NK-92 treated with Interleukin-12 subunit alpha and Interleukin-12 subunit beta, amount 100 ng/mL, for 24 hours (cell line): ENCODE data around the gene JOSD2.
A peak's percentile ranks its signal among the peaks of the same experiment; 100 is the strongest.

Experiments used
- DNase-seq: peaks from one replicate; lab custom pipeline; 2025; lab: John Stamatoyannopoulos, UW

Gene JOSD2

GRCh38 chr19:50511069-50511822 lies at the start of gene JOSD2:
Gene JOSD2, minus strand, starts transcription at chr19:50511191. Its CDS starts 760 bp downstream, at chr19:50510431.
- DNase-seq = peak; percentile 98

GRCh38 chr19:50559636-50560035 lies 48.6 kb upstream of the JOSD2 start:
- DNase-seq = no peak

GRCh38 chr19:50558449-50558848 lies 47.5 kb upstream of the JOSD2 start:
- no peak for DNase-seq

- DNase-seq = no peak
Observed at GRCh38 chr19:50558039-50558438, 47.0 kb upstream of the JOSD2 start.

- DNase-seq = no peak
Observed at GRCh38 chr19:50557009-50557613, 46.1 kb upstream of the JOSD2 start.

- peak; percentile 33 for DNase-seq
Observed at GRCh38 chr19:50556282-50557008, 45.5 kb upstream of the JOSD2 start.

GRCh38 chr19:50555450-50556281 lies 44.7 kb upstream of the JOSD2 start:
- no peak for DNase-seq

- DNase-seq = no peak
Observed at GRCh38 chr19:50555033-50555432, 44.0 kb upstream of the JOSD2 start.

- no peak for DNase-seq
Observed at GRCh38 chr19:50554212-50554611, 43.2 kb upstream of the JOSD2 start.

- no peak for DNase-seq
Observed at GRCh38 chr19:50553134-50553703, 42.2 kb upstream of the JOSD2 start.

GRCh38 chr19:50552540-50552939 lies 41.5 kb upstream of the JOSD2 start:
- no peak for DNase-seq

- no peak for DNase-seq
Observed at GRCh38 chr19:50551715-50552187, 40.8 kb upstream of the JOSD2 start.

GRCh38 chr19:50551034-50551714 lies 40.2 kb upstream of the JOSD2 start:
- DNase-seq = no peak

GRCh38 chr19:50550594-50550966 lies 39.6 kb upstream of the JOSD2 start:
- DNase-seq = no peak

GRCh38 chr19:50549927-50550593 lies 39.1 kb upstream of the JOSD2 start:
- no peak for DNase-seq

- no peak for DNase-seq
Observed at GRCh38 chr19:50549059-50549926, 38.3 kb upstream of the JOSD2 start.

- DNase-seq = no peak
Observed at GRCh38 chr19:50548191-50549058, 37.4 kb upstream of the JOSD2 start.

GRCh38 chr19:50547385-50548190 lies 36.6 kb upstream of the JOSD2 start:
- no peak for DNase-seq
